H1 (cell line): ENCODE measurements around the gene LAMTOR3. TPM values are rescaled to one million over a fixed set of nuclear protein-coding genes. Genes with fewer than 3 reads are reported as not detected.

ENCODE experiments used
- CHD2 ChIP-seq: IDR thresholded peaks from 2 replicates; pipeline ENCODE4 v1.6.1; 2012; ENCODE audit warnings: low read length, improper control_type of control experiment
- CREB1 ChIP-seq: IDR thresholded peaks from 2 replicates; pipeline ENCODE4 v1.6.1; 2012; ENCODE audit warnings: inconsistent platforms
- EGR1 ChIP-seq: IDR thresholded peaks from 2 replicates; pipeline ENCODE4 v1.6.1; 2011; ENCODE audit warnings: low read depth, low read length, borderline replicate concordance
- TEAD4 ChIP-seq: IDR thresholded peaks from 2 replicates; pipeline ENCODE4 v1.6.1; 2012; ENCODE audit warnings: low read depth, low read length, inconsistent platforms, mixed read lengths
- polyA plus RNA-seq, 7 experiments: library from polyadenylated mRNA; depleted of rRNA in 3 of 7; stranded (reverse) in 5 of 7; unstranded in 2 of 7; fragments of >200 nt in 5 of 7; fragments of 200-250 nt in 2 of 7; gene quantifications; 1 replicate in 5 of 7; 2 replicates in 1 of 7; 4 replicates in 1 of 7; pipeline versions ENCODE4 v1.2.1 to v1.2.3, GENCODE V29; 2011 to 2013; ENCODE audit warnings: missing spikeins in 2 of 7, mixed read lengths in 2 of 7
- total RNA-seq: library from RNA; stranded (reverse); fragmentation: NEBNext Ultra II Directional; extraction: Animal tissue kit (Norgen Biotek cat#: 25700); gene quantifications from 2 replicates; pipeline ENCODE4 v1.2.1, GENCODE V29; 2021
- TF ChIP-seq, protein P1 (sequence below), 3 experiments: IDR thresholded peaks; 1 replicate in 2 of 3; 2 replicates in 1 of 3; pipeline versions ENCODE4 v1.5.1 to v1.6.1; 2011; ENCODE audit warnings: low read length in 3 of 3, mild to moderate bottlenecking in 3 of 3, inconsistent platforms in 2 of 3, low read depth in 1 of 3, moderate library complexity in 1 of 3; ENCODE audit not compliant: insufficient read depth in 1 of 3; ENCODE audit errors: control extremely low read depth in 1 of 3

LAMTOR3 gene
- total and polyA plus RNA-seq, 2 of the 8 experiments (the other 6 are each of a cell fraction or from before 2014, with no cell fraction given), result 25.1 to 34.4 TPM

GRCh38 chr4:99894998-99895397 lies 771 bp upstream of the LAMTOR3 start (continued):
- TF ChIP-seq, protein P1, sequence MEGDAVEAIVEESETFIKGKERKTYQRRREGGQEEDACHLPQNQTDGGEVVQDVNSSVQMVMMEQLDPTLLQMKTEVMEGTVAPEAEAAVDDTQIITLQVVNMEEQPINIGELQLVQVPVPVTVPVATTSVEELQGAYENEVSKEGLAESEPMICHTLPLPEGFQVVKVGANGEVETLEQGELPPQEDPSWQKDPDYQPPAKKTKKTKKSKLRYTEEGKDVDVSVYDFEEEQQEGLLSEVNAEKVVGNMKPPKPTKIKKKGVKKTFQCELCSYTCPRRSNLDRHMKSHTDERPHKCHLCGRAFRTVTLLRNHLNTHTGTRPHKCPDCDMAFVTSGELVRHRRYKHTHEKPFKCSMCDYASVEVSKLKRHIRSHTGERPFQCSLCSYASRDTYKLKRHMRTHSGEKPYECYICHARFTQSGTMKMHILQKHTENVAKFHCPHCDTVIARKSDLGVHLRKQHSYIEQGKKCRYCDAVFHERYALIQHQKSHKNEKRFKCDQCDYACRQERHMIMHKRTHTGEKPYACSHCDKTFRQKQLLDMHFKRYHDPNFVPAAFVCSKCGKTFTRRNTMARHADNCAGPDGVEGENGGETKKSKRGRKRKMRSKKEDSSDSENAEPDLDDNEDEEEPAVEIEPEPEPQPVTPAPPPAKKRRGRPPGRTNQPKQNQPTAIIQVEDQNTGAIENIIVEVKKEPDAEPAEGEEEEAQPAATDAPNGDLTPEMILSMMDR (IDR thresholded peaks at IDR 0.05; ENCODE audit: control extremely low read depth in 1 of 3, insufficient read depth in 1 of 3, low read depth in 1 of 3, low read length in 3 of 3), result no peak
- TF ChIP-seq TEAD4, result no peak
- no peak for TF ChIP-seq CHD2
- no peak for TF ChIP-seq EGR1
- no peak for TF ChIP-seq CREB1
